Measurements from ENCODE around the gene PIK3C2B.

- TF ChIP-seq CTCF (IDR thresholded peaks at IDR 0.05; ENCODE audit: control extremely low read depth in 1 of 3, insufficient read depth in 1 of 3, low read depth in 1 of 3, low read length in 3 of 3) (no peak), GABPA (IDR thresholded peaks at IDR 0.05; ENCODE audit: borderline replicate concordance, insufficient read depth, low read length) (no peak), POLR2A (IDR thresholded peaks at IDR 0.05; ENCODE audit: control extremely low read depth in 1 of 2, low read depth in 2 of 2, low read length in 2 of 2) (no peak), ATF3 (IDR thresholded peaks at IDR 0.05; ENCODE audit: insufficient read depth, low read depth, low read length) (no peak), RNF2 (IDR thresholded peaks at IDR 0.05; ENCODE audit: borderline replicate concordance, low read depth, low read length, missing control alignments, poor library complexity, severe bottlenecking) (no peak), CBX5 (IDR thresholded peaks at IDR 0.05; ENCODE audit: low read depth, low read length) (no peak), EZH2 (IDR thresholded peaks at IDR 0.05; ENCODE audit: low read depth, low read length, severe bottlenecking) (no peak), POLR2AphosphoS5 (IDR thresholded peaks at IDR 0.05; ENCODE audit: low read depth, low read length) (no peak), TEAD4 (IDR thresholded peaks at IDR 0.05; ENCODE audit: low read depth, low read length) (no peak), SAP30 (IDR thresholded peaks at IDR 0.05; ENCODE audit: insufficient read depth, insufficient replicate concordance, low read length) (no peak), USF2 (IDR thresholded peaks at IDR 0.05; ENCODE audit: low read length) (no peak), HDAC6 (IDR thresholded peaks at IDR 0.05; ENCODE audit: low read depth, low read length) (no peak), NANOG (IDR thresholded peaks at IDR 0.05; ENCODE audit: insufficient read depth, low read depth, low read length, poor library complexity, severe bottlenecking) (no peak)
Measured at GRCh38 chr1:204460346-204460745, 34.3 kb downstream of the PIK3C2B start.
